Ovary (tissue), 9 donors: ENCODE measurements around the gene ANO3. TPM values are rescaled to one million over a fixed set of nuclear protein-coding genes. Genes with fewer than 3 reads are reported as not detected.

ENCODE experiments used
- DNase-seq, 5 donors: peaks; one replicate each; pipeline ENCODE4 v3.0.0-alpha.2; 2019 to 2020
- H3K27ac ChIP-seq, 2 donors: fragments of 200-600 bp; one replicate each; pipeline versions ENCODE4 v1.5.1 to v1.8.0; 2019 to 2022
- H3K27me3 ChIP-seq: fragments of 200-600 bp; one replicate; pipeline ENCODE4 v1.8.0; 2022
- H3K36me3 ChIP-seq: fragments of 200-600 bp; sonication (generic); one replicate; pipeline ENCODE4 v1.5.1; 2019
- H3K4me1 ChIP-seq: one replicate; pipeline ENCODE4 v1.8.1; 2013; ENCODE audit warnings: mild to moderate bottlenecking, moderate library complexity; ENCODE audit not compliant: insufficient read depth
- H3K4me3 ChIP-seq: fragments of 200-600 bp; sonication (generic); one replicate; pipeline ENCODE4 v1.5.1; 2017
- H3K9me3 ChIP-seq, 2 donors: fragments of 200-600 bp in 1 of 2; sonication (generic) in 1 of 2; one replicate each; pipeline versions ENCODE4 v1.5.1 to v1.8.1; 2013 to 2019; ENCODE audit warnings: mild to moderate bottlenecking in 1 of 2, moderate library complexity in 1 of 2
- EP300 ChIP-seq: sonication (generic); formaldehyde crosslinking; IDR thresholded peaks from one replicate; pipeline ENCODE4 v1.6.1; 2017; ENCODE audit warnings: antibody characterized with exemption
- POLR2A ChIP-seq: fragments of 450-650 bp; IDR thresholded peaks from one replicate; pipeline ENCODE4 v1.6.1; 2017; ENCODE audit warnings: antibody characterized with exemption, mild to moderate bottlenecking, moderate library complexity
- WGBS, 3 donors: extraction: QIAGEN DNeasy Blood & Tissue Kit in 1 of 3; methylation state at CpG; one replicate each; pipeline versions ENCODE4 v1.1.5 to v1.1.7; 2013 to 2017; 5-methylcytosine and 5-hydroxymethylcytosine counted together
- intact Hi-C, 4 donors: fragments of 100-400 bp; cut with DNase I; formaldehyde crosslinking; loops; one replicate each; pipeline versions ENCODE4 v1.11.0 to v1.15.1; 2022 to 2023
- polyA plus RNA-seq, 2 donors: library from polyadenylated mRNA; stranded (reverse); fragments of 200-250 nt in 1 of 2; fragments of 350-450 nt in 1 of 2; fragmentation: Illumina TruSeq in 1 of 2; extraction: RNeasy Lipid Tissue Mini Kit (QIAGEN cat#74804) in 1 of 2; gene quantifications; one replicate each; pipeline ENCODE4 v1.2.3, GENCODE V29; 2013 to 2014
- total RNA-seq, 7 donors: library from RNA; depleted of rRNA in 2 of 7; stranded (reverse); fragments of >200 nt in 2 of 7; fragmentation: NEBNext Ultra II Directional in 3 of 7; extraction: Animal tissue kit (Norgen Biotek cat#: 25700) in 3 of 7; gene quantifications; one replicate each; pipeline versions ENCODE4 v1.1.0 to v1.2.4, GENCODE V29; 2016 to 2023
- TF ChIP-seq, protein P1 (sequence below), 3 donors: fragments of 450-650 bp in 2 of 3; fragments of 200-600 bp in 1 of 3; IDR thresholded peaks; one replicate each; pipeline versions ENCODE4 v1.5.1 to v1.8.0; 2016 to 2022; ENCODE audit warnings: antibody characterized with exemption in 3 of 3, mild to moderate bottlenecking in 1 of 3
- donor health status: DM: no; HTN: no; CAD: no; lungs with moderate emphysema.
- donor health status: DM: no; HTN: no; CAD: no.
- donor health status: Bipolar disorder and iron deficiency.
- donor health status: DM: yes; HTN: yes; CAD: no.
- donor health status: DM: no; HTN: no; CAD: no.
- donor health status: DM: yes; HTN: yes; CAD: no.

ANO3 gene
- total and polyA plus RNA-seq, 9 donors = under 0.01 to 0.93 (median 0.08) TPM; not detected in 1

- Histone ChIP-seq H3K36me3 (no peaks in the 10 kb centered on the region), H3K4me1 (no peaks in the 10 kb centered on the region), H3K27ac (no peak overlapping the region), H3K27me3 (no peaks in the 10 kb centered on the region), H3K4me3 (no peak overlapping the region), H3K9me3 (no peaks in the 10 kb centered on the region)
- no peak for DNase-seq
- 30 to 60% (median 32%) methylated on average over 1 of the region's 1 CpG for WGBS, 3 donors
- intact Hi-C loops = no loop called here
- TF ChIP-seq, protein P1, sequence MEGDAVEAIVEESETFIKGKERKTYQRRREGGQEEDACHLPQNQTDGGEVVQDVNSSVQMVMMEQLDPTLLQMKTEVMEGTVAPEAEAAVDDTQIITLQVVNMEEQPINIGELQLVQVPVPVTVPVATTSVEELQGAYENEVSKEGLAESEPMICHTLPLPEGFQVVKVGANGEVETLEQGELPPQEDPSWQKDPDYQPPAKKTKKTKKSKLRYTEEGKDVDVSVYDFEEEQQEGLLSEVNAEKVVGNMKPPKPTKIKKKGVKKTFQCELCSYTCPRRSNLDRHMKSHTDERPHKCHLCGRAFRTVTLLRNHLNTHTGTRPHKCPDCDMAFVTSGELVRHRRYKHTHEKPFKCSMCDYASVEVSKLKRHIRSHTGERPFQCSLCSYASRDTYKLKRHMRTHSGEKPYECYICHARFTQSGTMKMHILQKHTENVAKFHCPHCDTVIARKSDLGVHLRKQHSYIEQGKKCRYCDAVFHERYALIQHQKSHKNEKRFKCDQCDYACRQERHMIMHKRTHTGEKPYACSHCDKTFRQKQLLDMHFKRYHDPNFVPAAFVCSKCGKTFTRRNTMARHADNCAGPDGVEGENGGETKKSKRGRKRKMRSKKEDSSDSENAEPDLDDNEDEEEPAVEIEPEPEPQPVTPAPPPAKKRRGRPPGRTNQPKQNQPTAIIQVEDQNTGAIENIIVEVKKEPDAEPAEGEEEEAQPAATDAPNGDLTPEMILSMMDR (IDR thresholded peaks at IDR 0.05) = no peak
Observed at GRCh38 chr11:26551186-26551801, 219.4 kb downstream of the ANO3 start.

GRCh38 chr11:26553182-26553581 is 221.3 kb downstream of the ANO3 start:
- Histone ChIP-seq H3K27ac (no peak overlapping the region), H3K27me3 (no peaks in the 10 kb centered on the region), H3K36me3 (no peaks in the 10 kb centered on the region), H3K4me1 (no peaks in the 10 kb centered on the region), H3K4me3 (no peak overlapping the region), H3K9me3 (no peaks in the 10 kb centered on the region)
- no peak for DNase-seq
- 56 to 65% (median 58%) methylated on average over 2 of the region's 2 CpGs for WGBS, 3 donors
- TF ChIP-seq EP300 (no peak), POLR2A (no peak)
- TF ChIP-seq, protein P1 (IDR thresholded peaks at IDR 0.05) = no peak
- intact Hi-C loops = no loop called here

DNA sequence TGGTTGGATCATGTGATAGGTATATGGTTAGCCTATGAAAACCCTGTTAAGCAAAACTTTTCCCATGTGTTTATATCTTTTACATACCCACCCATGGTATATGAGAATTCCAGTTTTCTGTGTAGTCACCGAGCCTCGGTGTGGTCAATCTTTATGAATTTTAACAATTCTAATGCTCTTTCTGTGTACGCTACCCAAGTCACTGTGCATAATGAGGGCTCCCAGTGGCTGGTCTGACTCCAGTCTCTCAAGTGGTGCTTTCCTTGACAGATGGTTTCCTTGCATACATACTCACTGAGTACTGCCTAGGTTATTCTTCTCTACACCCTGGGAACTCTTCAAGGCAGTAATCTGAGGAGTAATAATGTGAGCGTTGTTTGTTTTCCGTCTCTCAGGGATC is 222.5 kb downstream of the ANO3 start:
- no peak overlapping the region for H3K27ac ChIP-seq
- H3K27me3 ChIP-seq = no peaks in the 10 kb centered on the region
- intact Hi-C loops = no loop called here
- no peak overlapping the region for H3K4me3 ChIP-seq
- no peak for DNase-seq
- WGBS, 3 donors = 72 to 81% (median 73%) methylated on average over 5 of the region's 5 CpGs
- no peaks in the 10 kb centered on the region for H3K36me3 ChIP-seq
- no peaks in the 10 kb centered on the region for H3K9me3 ChIP-seq
- TF ChIP-seq POLR2A (no peak), EP300 (no peak)
- TF ChIP-seq, protein P1 (IDR thresholded peaks at IDR 0.05) = no peak
- H3K4me1 ChIP-seq = no peaks in the 10 kb centered on the region

DNA sequence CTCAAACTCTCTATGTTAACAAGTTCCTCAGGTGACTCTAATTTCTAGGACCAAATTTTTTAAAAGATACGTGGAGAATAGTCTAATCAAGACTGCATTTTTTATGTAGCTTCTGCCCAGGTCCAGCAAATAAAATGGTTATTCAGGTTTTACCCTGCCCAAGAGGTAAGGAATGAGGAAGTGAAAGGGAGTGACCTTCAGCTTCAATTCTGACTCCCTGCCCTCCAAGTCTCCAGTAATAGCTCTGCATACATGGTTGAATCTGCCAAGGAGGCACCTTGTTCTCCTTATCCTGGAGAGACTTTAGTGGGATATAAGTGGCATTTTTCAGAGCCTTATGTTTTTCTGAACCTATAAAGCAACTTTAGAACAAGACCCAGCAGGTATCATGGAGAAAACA is 224.7 kb downstream of the ANO3 start:
- H3K9me3 ChIP-seq = no peaks in the 10 kb centered on the region
- WGBS, 3 donors = 65 to 78% (median 68%) methylated on average over 1 of the region's 1 CpG
- TF ChIP-seq POLR2A (no peak), EP300 (no peak)
- TF ChIP-seq, protein P1 (IDR thresholded peaks at IDR 0.05) = no peak
- H3K36me3 ChIP-seq = no peaks in the 10 kb centered on the region
- H3K27me3 ChIP-seq = no peaks in the 10 kb centered on the region
- no peak overlapping the region for H3K27ac ChIP-seq
- no peak overlapping the region for H3K4me3 ChIP-seq
- intact Hi-C loops = no loop called here
- no peaks in the 10 kb centered on the region for H3K4me1 ChIP-seq
- no peak for DNase-seq
